ENCODE data around the gene NR1H4.
"Not testable (repeated sequence)": the region's sequence is repeated elsewhere in the genome, so short reads cannot be mapped to it uniquely, and the experiment has no call there.

NR1H4 gene

GRCh38 chr12:100468126-100468525 lies 5.5 kb upstream of the NR1H4 start:
- DNase-seq (ENCODE audit: extremely low read depth in 1 of 2, low read depth in 1 of 2), result no peak

DNA sequence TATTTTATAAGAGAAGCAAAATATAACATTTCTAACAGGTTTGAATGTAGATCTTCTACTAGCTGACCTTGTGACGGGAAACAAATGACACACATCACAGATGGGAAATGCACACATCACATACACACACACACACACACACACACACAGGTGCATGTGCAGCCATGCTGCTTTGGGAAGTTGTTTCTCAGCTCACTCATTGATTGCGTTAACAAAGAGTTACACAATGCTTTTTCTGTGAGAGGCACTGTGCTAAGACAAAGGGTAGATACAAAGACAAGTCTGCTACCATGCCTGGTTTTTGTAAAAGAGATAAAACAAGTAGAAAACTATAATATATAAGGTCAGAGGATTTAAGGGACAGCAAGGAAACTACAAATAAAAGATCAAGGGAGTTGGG lies 1.3 kb upstream of the NR1H4 start:
- no peak for DNase-seq (ENCODE audit: extremely low read depth in 1 of 2, low read depth in 1 of 2)

- no peak for DNase-seq (ENCODE audit: extremely low read depth in 1 of 2, low read depth in 1 of 2)
These were observed 483 bp upstream of the NR1H4 start for GRCh38 chr12:100473050-100473715.

DNA sequence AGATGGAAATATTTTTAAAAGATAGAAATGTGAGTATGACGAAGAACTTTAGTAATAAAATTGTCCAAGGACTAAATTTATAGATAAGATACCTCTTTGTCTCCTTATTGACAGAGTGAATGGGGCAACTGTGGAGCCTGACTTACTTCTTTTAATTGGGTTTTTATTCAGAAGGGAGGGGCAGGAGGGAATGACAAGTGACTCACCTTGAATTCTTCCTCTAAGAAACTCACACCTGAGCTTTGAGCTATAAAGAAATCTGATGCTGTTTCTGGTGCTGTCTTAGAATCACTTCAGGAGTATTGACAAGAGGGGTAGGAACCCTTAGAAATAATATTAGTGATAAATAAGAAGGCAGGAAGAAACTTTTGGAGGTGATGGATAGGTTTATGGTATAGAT lies 951 bp downstream of the NR1H4 start:
- no peak for DNase-seq (ENCODE audit: extremely low read depth in 1 of 2, low read depth in 1 of 2)

- no peak for DNase-seq (ENCODE audit: extremely low read depth in 1 of 2, low read depth in 1 of 2)
These were observed 2.5 kb downstream of the NR1H4 start for GRCh38 chr12:100476013-100476751.

- DNase-seq (ENCODE audit: extremely low read depth in 1 of 2, low read depth in 1 of 2), result no peak
These were observed 7.4 kb downstream of the NR1H4 start for GRCh38 chr12:100481021-100481420.

DNA sequence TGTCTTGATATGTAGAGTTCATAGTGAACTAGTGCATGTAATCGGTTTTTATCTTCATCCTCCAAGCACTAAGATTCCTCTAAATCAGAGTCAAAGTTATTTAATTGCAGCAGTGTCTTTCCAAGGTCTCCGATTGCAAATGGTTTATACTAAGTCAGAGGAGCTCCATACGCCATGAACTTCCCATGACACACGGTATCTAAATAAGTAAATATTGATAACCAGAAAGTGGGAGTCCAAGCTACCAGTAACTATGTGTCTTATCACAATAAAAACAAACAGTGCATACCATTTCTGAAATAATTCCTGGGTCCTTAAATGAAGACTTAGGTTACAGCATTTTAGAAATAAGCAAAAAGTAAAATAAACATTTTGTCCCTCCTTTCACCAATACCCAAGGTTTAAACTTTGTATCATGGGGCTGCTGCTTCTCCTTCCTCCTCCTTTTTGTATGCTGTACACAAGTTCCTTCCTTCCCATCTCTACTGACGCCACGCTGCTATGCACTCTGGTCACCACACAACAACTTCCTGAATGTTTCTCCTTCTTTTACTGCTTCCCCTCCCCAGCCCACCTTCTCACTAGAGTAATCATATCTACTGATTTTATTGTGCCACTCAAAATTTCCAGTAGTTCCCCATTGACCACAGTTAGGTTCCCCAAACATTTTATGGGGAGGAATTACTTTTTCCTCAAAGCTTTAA lies 10.7 kb downstream of the NR1H4 start:
- DNase-seq (ENCODE audit: extremely low read depth in 1 of 2, low read depth in 1 of 2), result no peak

DNA sequence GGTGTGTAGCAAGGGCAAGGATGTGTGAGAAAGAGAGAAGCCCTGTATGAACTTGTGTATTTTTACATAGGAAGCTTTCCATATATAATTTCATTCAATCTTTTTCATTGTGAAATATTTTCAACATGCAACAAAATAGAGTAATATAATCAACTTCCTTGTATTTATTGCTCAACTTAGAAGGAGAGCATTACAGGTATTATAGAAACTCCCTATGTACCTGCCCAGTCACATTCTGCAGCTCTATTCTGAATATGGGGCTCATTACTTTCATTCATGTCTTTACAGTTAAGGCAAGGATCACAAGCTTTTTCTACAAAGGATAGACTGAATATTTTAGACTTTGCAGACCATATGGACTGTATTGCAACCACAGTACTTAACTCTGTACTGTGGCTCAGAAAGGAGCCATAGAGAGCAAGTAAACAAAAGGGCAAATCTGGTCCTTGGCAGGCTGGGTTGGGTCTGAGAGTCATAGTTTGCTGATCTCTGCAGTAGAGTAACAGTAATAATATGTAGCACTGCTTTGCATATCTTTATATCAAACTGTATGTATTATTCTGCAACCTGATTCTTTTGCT lies 11.3 kb downstream of the NR1H4 start:
- no peak for DNase-seq (ENCODE audit: extremely low read depth in 1 of 2, low read depth in 1 of 2)

GRCh38 chr12:100485983-100486382 lies 12.3 kb downstream of the NR1H4 start:
- DNase-seq (ENCODE audit: extremely low read depth in 1 of 2, low read depth in 1 of 2), result no peak

DNA sequence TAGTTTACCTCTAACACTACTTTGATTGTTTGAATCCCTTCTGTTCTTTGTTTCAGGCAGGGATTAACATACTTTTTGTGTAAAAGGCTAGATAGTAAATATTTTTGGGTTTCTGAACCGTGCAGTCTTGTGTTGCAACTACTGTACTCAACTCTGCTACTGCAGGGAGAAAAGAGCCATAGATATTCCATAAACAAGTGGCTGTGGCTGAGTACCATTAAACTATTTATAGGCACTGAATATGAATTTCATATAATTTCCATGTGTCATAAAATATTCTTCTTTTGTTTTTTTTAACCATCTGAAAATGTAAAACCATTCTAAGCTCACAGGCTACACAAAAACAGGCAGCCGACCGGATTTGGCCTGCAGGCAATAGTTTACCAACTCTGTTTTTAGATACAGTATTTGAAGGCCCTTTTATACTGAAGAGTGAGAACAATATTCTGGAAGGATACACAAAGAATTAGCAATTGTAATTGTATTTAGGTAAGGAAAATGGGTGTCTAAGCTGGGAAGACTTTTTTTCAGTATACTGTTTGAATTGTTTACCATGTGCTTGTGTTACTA lies 15.7 kb downstream of the NR1H4 start:
- DNase-seq (ENCODE audit: extremely low read depth in 1 of 2, low read depth in 1 of 2), result no peak

DNA sequence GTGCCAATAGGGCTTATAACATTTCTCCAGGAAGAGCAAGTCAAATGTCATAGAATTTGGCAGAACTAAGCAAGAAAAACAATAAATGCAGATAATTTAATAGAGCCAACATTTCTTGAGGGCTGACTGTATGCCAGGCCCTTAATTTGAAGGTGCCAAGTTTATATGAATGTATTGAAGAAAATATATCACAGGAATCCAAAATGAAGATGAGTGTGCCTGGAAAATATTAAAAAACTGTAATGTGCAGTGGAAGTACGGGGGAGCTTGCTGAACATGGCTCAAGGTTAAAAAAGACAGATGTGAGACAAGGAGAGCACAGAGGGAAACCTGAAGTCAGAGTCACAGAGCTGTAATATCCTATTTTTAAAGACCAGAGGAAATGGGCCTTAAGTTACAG lies 16.4 kb downstream of the NR1H4 start:
- DNase-seq (ENCODE audit: extremely low read depth in 1 of 2, low read depth in 1 of 2), result no peak

- DNase-seq (ENCODE audit: extremely low read depth in 1 of 2, low read depth in 1 of 2), result no peak
These were observed 17.4 kb downstream of the NR1H4 start for GRCh38 chr12:100491104-100491503.

- DNase-seq (ENCODE audit: extremely low read depth in 1 of 2, low read depth in 1 of 2), result no peak
These were observed 19.8 kb downstream of the NR1H4 start for GRCh38 chr12:100493396-100494012.

- DNase-seq (ENCODE audit: extremely low read depth in 1 of 2, low read depth in 1 of 2), result no peak
These were observed 20.4 kb downstream of the NR1H4 start for GRCh38 chr12:100494026-100494425.

GRCh38 chr12:100494538-100494937 lies 20.9 kb downstream of the NR1H4 start:
- DNase-seq (ENCODE audit: extremely low read depth in 1 of 2, low read depth in 1 of 2), result no peak

DNA sequence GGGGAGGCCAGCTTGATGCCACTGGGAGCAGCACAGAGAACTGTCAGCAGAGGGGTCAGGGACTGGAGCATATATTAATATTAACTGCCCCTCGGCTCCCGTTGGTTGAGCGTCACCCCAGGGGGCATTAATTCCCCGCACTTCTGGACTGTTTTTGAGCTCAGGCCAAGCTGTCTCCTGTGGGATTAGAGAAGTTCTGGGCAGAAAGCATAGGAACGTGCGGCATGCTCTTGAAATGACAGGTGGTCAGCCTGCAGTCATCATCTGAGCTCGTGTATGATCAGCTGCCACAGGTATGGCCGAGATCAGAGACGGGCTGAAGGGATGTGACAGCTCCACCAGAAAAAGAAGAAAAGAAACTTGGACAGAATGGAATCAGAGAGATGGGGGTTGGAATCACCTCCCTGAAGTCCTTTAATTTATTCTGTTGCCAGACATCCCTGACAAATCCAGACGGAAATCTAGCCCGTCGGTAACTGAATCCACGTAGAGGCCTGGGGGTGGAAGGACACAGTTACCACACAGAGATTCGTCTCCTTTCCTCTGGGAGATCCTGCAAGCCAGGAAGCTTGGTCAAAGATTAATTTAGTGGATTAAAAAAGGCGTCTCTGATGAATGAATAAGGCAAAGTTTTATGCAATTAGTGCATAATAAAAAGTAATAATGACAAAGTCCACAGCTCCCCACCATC lies 23.6 kb downstream of the NR1H4 start:
- DNase-seq (ENCODE audit: extremely low read depth in 1 of 2, low read depth in 1 of 2), result no peak

GRCh38 chr12:100498141-100498540 lies 24.5 kb downstream of the NR1H4 start:
- no peak for DNase-seq (ENCODE audit: extremely low read depth in 1 of 2, low read depth in 1 of 2)

- no peak for DNase-seq (ENCODE audit: extremely low read depth in 1 of 2, low read depth in 1 of 2)
These were observed 25.8 kb downstream of the NR1H4 start for GRCh38 chr12:100499416-100499815.

- DNase-seq (ENCODE audit: extremely low read depth in 1 of 2, low read depth in 1 of 2), result not testable (repeated sequence)
These were observed 29.1 kb downstream of the NR1H4 start for GRCh38 chr12:100502718-100503117.

GRCh38 chr12:100503228-100503628 lies 29.6 kb downstream of the NR1H4 start:
- no peak for DNase-seq (ENCODE audit: extremely low read depth in 1 of 2, low read depth in 1 of 2)

Measured in stimulated activated CD8-positive, alpha-beta memory T cell treated with anti-CD3 and anti-CD28 coated beads, Interleukin-7, amount 100 ng/mL, for 48 hours (primary cell).